Esophagus squamous epithelium (tissue), 4 donors: ENCODE measurements around the gene MSL3B.

ENCODE experiments used
- CTCF ChIP-seq, 6 experiments: fragments of 450-650 bp in 4 of 6; fragments of 200-600 bp in 2 of 6; sonication (generic) in 2 of 6; IDR thresholded peaks; one replicate each; pipeline ENCODE4 v1.5.1; 2016 to 2019; ENCODE audit warnings: antibody characterized with exemption in 6 of 6, mild to moderate bottlenecking in 4 of 6, moderate library complexity in 4 of 6
- POLR2A ChIP-seq, 4 donors: fragments of 450-650 bp; IDR thresholded peaks; one replicate each; pipeline ENCODE4 v1.6.1; 2017; ENCODE audit warnings: antibody characterized with exemption in 4 of 4, mild to moderate bottlenecking in 4 of 4, moderate library complexity in 3 of 4

GRCh38 chr2:233882353-233882752, 14.2 kb upstream of the MSL3B start:
- TF ChIP-seq CTCF (IDR thresholded peaks at IDR 0.05) (no peak), POLR2A (IDR thresholded peaks at IDR 0.05) (no peak)
